Endodermal cell (in vitro differentiated cells): ENCODE results near the gene CD302. TPM values are rescaled to one million over a fixed set of nuclear protein-coding genes. Genes with fewer than 3 reads are reported as not detected.

Experiments used
- DNase-seq: peaks from one replicate; pipeline ENCODE4 v3.0.0-alpha.2; 2017
- H3K27ac ChIP-seq: 2 replicates; pipeline ENCODE4 v1.5.1; 2013; ENCODE audit warnings: mild to moderate bottlenecking, low read depth, low read length, moderate library complexity
- H3K27me3 ChIP-seq: 2 replicates; pipeline ENCODE4 v1.6.1; 2013; ENCODE audit warnings: mild to moderate bottlenecking, low read length, moderate library complexity; ENCODE audit not compliant: insufficient read depth, control insufficient read depth, poor library complexity, severe bottlenecking
- H3K36me3 ChIP-seq: 2 replicates; pipeline ENCODE4 v1.7.0; 2013; ENCODE audit warnings: mild to moderate bottlenecking, low read length, moderate library complexity; ENCODE audit not compliant: control insufficient read depth, insufficient read depth
- H3K4me1 ChIP-seq: one replicate; pipeline ENCODE4 v1.7.0; 2013; ENCODE audit warnings: low read length; ENCODE audit not compliant: control insufficient read depth, insufficient read depth
- H3K4me3 ChIP-seq: 2 replicates; pipeline ENCODE4 v1.5.1; 2013; ENCODE audit warnings: mild to moderate bottlenecking, low read length, moderate library complexity
- H3K9ac ChIP-seq: 2 replicates; pipeline ENCODE4 v1.6.1; 2013; ENCODE audit warnings: mild to moderate bottlenecking, low read length, moderate library complexity; ENCODE audit not compliant: poor library complexity, severe bottlenecking; ENCODE audit errors: extremely low read depth
- H3K9me3 ChIP-seq: 2 replicates; pipeline ENCODE4 v1.6.1; 2013; ENCODE audit warnings: mild to moderate bottlenecking, low read length, moderate library complexity; ENCODE audit not compliant: control insufficient read depth
- H3K27ac Mint-ChIP-seq: 2 replicates; pipeline ENCODE4 v1.8.0; 2020; ENCODE audit warnings: mixed read lengths
- H3K27me3 Mint-ChIP-seq: 2 replicates; pipeline ENCODE4 v1.8.0; 2021; ENCODE audit warnings: mild to moderate bottlenecking, mixed read lengths; ENCODE audit not compliant: insufficient read depth
- H3K36me3 Mint-ChIP-seq: 2 replicates; pipeline ENCODE4 v1.8.0; 2020; ENCODE audit warnings: low read depth, mixed read lengths
- H3K4me1 Mint-ChIP-seq: 2 replicates; pipeline ENCODE4 v1.8.0; 2020; ENCODE audit warnings: mixed read lengths
- H3K4me3 Mint-ChIP-seq: 2 replicates; pipeline ENCODE4 v1.8.0; 2020; ENCODE audit warnings: mild to moderate bottlenecking, moderate library complexity, mixed read lengths
- H3K9me3 Mint-ChIP-seq: 2 replicates; pipeline ENCODE4 v1.8.0; 2020; ENCODE audit warnings: mild to moderate bottlenecking, mixed read lengths
- CTCF ChIP-seq: fragments of 200-600 bp; sonication (generic); conservative IDR thresholded peaks from 2 replicates; pipeline ENCODE4 v1.5.0; 2021; ENCODE audit warnings: antibody characterized with exemption, mild to moderate bottlenecking
- WGBS, 2 experiments: methylation state at CpG; one replicate each; pipeline versions ENCODE4 v1.1.5 to v1.1.7; 2013; ENCODE audit warnings: missing lambda C conversion rate in 2 of 2, mixed read lengths in 1 of 2; ENCODE audit not compliant: insufficient coverage in 1 of 2, insufficient read length in 1 of 2; 5-methylcytosine and 5-hydroxymethylcytosine counted together
- total RNA-seq, 2 donors: library from RNA; stranded (reverse); fragmentation: NEBNext Ultra II Directional in 1 of 2; extraction: Animal tissue kit (Norgen Biotek cat#: 25700) in 1 of 2; gene quantifications; 2 replicates in 1 of 2; 3 replicates in 1 of 2; pipeline ENCODE4 v1.2.1, GENCODE V29; 2021

CD302 gene
- total RNA-seq, 2 donors from 2014 or later = 1.9 to 2.7 TPM

- H3K27ac ChIP-seq = no peak overlapping the region
These were observed 42.2 kb downstream of the CD302 start for GRCh38 chr2:159755788-159756187.

DNA sequence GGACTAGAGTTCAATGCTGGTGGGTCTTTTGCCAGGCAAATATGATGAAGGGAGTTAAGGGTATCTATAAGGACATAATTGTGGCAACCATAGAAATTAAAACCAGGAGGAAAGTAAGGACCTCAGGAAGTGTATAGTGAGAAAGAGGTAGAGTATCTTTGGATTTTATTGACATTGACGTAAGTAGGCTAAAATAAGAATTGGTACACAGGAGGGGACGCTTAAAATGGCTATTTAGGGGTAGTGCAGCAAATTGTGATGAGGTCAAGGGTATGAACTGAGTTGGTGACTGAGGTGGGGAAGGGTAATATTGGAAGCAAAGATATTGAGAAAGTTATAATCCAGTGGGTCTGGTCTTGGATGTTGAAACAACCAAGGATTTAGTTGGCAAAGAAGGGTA lies 43.0 kb downstream of the CD302 start:
- H3K36me3 Mint-ChIP-seq = peaks cover 48% of the 10 kb centered on the region
- H3K27me3 Mint-ChIP-seq = no peaks in the 10 kb centered on the region
- no peaks in the 10 kb centered on the region for H3K9me3 ChIP-seq
- peaks cover 93% of the 10 kb centered on the region for H3K36me3 ChIP-seq
- peaks cover 6% of the 10 kb centered on the region for H3K4me1 Mint-ChIP-seq
- H3K27ac Mint-ChIP-seq = no peak overlapping the region
- H3K4me3 Mint-ChIP-seq = no peak overlapping the region
- no peak overlapping the region for H3K4me3 ChIP-seq
- no peaks in the 10 kb centered on the region for H3K9me3 Mint-ChIP-seq
- DNase-seq = no peak
- WGBS, 2 experiments = 95% methylated on average over 2 of the region's 2 CpGs
- peaks cover 3% of the 10 kb centered on the region for H3K4me1 ChIP-seq
- H3K9ac ChIP-seq = no peak overlapping the region
- no peaks in the 10 kb centered on the region for H3K27me3 ChIP-seq
- TF ChIP-seq CTCF = no peak
- H3K27ac ChIP-seq = no peak overlapping the region

More at GRCh38 chr2:159755788-159756187, 42.2 kb downstream of the CD302 start:
- Histone ChIP-seq H3K4me1 (peaks cover 3% of the 10 kb centered on the region), H3K4me3 (no peak overlapping the region), H3K27me3 (no peaks in the 10 kb centered on the region), H3K9me3 (no peaks in the 10 kb centered on the region), H3K36me3 (peaks cover 96% of the 10 kb centered on the region), H3K9ac (no peak overlapping the region)
- H3K4me1 Mint-ChIP-seq = peaks cover 6% of the 10 kb centered on the region
- peak; percentile 67 for DNase-seq
- no peaks in the 10 kb centered on the region for H3K9me3 Mint-ChIP-seq
- H3K27ac Mint-ChIP-seq = no peak overlapping the region
- H3K27me3 Mint-ChIP-seq = no peaks in the 10 kb centered on the region
- no peak overlapping the region for H3K4me3 Mint-ChIP-seq
- H3K36me3 Mint-ChIP-seq = peaks cover 54% of the 10 kb centered on the region
- peak; percentile 78 for TF ChIP-seq CTCF

GRCh38 chr2:159753797-159754196 lies 44.2 kb downstream of the CD302 start:
- H3K9me3 ChIP-seq = no peaks in the 10 kb centered on the region
- Mint-ChIP-seq H3K27ac (no peak overlapping the region), H3K36me3 (peaks cover 49% of the 10 kb centered on the region), H3K4me3 (no peak overlapping the region), H3K4me1 (peaks cover 5% of the 10 kb centered on the region), H3K9me3 (no peaks in the 10 kb centered on the region), H3K27me3 (no peaks in the 10 kb centered on the region)
- TF ChIP-seq CTCF = no peak
- H3K36me3 ChIP-seq = peaks cover 93% of the 10 kb centered on the region
- H3K27me3 ChIP-seq = no peaks in the 10 kb centered on the region
- no peak overlapping the region for H3K27ac ChIP-seq
- H3K4me1 ChIP-seq = peaks cover 3% of the 10 kb centered on the region
- H3K4me3 ChIP-seq = no peak overlapping the region
- DNase-seq = no peak
- 90 to 100% methylated on average over 4 of the region's 4 CpGs for WGBS, 2 experiments
- H3K9ac ChIP-seq = no peak overlapping the region
